GM10266 (cell line): ENCODE measurements around the gene SKIC8.

ENCODE experiments used
- DNase-seq: peaks from one replicate; pipeline ENCODE4 v3.0.0; 2012; ENCODE audit errors: extremely low spot score
- TF ChIP-seq, protein P1 (sequence below): IDR thresholded peaks from 2 replicates; pipeline ENCODE4 v1.5.1; 2012; ENCODE audit warnings: mild to moderate bottlenecking, low read depth; ENCODE audit not compliant: control insufficient read depth, insufficient read depth; ENCODE audit errors: missing control alignments

Gene SKIC8

DNA sequence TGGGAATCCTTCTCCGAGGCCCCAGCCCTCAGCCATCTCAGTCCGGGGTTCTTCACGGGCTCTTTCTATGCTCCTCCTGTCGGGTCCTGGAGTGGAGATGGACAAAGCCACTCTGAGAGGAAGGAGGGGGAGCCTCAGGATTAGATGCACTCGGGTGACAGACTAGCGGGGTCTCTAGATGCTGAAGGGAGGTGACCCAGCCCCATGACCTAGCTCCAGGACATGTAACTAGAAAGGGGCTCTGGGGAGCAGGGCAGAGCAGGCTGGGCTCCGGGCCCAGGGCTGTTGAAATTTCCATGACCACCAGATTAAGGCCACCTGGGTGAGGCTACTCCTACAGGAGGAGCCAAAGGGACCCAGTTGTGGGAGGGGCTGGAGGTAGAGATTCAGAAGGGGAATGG, 14.8 kb upstream of the SKIC8 start:
- DNase-seq = no peak
- TF ChIP-seq, protein P1, sequence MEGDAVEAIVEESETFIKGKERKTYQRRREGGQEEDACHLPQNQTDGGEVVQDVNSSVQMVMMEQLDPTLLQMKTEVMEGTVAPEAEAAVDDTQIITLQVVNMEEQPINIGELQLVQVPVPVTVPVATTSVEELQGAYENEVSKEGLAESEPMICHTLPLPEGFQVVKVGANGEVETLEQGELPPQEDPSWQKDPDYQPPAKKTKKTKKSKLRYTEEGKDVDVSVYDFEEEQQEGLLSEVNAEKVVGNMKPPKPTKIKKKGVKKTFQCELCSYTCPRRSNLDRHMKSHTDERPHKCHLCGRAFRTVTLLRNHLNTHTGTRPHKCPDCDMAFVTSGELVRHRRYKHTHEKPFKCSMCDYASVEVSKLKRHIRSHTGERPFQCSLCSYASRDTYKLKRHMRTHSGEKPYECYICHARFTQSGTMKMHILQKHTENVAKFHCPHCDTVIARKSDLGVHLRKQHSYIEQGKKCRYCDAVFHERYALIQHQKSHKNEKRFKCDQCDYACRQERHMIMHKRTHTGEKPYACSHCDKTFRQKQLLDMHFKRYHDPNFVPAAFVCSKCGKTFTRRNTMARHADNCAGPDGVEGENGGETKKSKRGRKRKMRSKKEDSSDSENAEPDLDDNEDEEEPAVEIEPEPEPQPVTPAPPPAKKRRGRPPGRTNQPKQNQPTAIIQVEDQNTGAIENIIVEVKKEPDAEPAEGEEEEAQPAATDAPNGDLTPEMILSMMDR = no peak

DNA sequence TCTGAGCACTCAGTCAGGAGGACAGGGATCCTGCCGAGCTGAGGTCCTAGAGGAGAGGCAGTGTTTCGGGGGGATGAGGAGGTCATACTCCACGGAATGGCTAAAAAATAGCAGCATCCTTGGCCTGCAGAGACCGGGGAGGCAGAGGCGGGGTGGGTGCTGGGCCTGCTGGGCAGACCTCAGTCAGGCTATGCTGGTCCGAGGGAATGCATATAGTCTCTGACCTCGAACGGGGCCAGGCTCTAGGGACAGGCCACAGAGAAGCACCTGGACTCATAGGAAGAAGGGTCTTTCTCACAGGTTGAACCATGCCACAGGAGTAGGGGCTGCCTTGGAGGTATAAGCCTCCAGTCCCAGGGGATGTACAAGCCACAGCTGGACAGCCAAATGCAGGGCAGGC, 14.0 kb upstream of the SKIC8 start:
- TF ChIP-seq, protein P1 = no peak
- no peak for DNase-seq

DNA sequence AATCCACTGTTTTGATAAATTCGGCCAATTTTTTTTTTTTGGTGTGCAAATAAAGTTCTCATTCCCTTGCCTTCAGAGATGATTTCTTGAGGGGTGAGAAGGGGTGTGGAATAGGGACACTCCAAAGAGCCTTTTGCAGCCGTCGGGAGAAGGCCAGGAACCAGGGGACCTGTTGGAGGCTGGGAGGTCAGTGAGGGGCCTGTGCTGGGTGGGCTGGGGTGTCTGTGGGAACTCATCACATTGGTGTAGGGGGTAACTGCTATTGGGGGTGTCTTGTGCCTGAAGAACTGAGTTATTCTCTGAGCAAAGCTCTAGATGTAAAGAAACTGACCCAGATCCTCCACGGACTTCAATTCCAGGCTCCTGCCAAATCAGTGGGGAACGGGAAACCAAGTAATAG, 13.5 kb upstream of the SKIC8 start:
- TF ChIP-seq, protein P1 = no peak
- DNase-seq = no peak

DNA sequence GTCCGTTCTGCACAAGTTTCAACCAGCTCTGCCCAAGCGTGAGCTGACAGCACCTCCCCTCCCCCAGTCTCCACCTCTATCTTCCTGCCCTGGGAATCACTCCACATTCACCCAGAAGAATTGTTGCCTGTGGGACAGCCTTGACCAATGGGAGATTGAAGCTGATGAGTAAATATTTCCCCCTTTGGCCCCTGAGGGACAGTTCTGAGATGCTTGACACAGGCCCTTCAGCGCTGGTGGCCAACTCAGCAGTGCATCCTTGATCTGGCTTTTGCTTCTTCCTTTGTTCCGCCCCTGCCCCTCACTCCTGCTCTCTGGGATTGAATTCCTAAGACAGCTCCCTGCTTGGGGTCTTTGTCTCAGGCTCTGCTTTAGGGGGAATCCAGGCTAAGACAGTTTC, 13.1 kb upstream of the SKIC8 start:
- TF ChIP-seq, protein P1 = no peak
- no peak for DNase-seq

DNA sequence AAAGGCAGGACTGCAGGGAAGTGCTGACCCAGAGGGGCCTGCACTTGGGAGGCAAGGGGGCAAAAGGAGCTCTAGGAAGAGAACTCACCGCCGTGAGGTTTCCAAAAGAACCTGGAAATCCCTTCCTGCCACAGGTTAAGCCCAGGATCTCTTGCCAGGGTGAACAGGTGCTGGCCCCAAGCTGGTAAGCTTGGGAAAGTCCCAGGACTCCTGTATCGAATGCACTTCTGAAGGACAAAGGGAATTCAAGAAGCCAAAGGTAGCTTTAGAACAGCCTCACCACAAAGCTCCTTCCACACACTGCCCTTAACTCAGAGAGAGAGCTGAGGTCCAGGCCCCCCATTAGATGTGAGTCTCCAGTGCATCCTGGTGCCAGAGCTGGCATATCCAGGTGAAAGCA, 11.9 kb upstream of the SKIC8 start:
- DNase-seq = no peak
- TF ChIP-seq, protein P1 = no peak

DNA sequence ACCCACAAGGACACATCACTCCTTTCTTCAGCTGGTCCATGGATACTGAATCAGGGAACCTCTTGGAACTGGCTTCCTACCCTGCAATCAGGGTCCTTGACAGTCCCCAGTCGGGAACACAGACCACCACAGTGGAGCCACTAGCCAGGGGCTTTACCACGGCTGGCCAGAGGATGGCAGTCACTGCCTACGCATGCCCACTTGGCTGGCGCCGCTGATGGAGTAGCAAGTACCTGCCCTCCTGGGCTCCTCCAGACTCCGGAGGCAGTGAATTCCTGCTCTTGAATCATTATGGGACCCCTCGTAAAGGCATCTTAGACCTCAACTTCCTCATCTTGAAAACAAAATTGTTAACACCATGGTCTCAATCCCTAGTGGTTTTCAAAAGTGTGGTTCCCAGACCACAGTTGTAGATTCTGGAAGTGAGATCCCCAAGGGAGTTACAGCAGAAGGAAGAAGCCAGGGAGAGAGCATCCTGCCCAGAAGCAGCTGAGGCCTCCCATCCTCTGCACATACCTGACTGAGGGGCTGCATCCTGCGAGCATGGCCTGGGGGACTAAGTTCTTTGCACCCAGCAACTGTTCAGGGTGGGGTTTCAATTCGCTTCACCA, 9.1 kb upstream of the SKIC8 start:
- TF ChIP-seq, protein P1 = peak; percentile 88

DNA sequence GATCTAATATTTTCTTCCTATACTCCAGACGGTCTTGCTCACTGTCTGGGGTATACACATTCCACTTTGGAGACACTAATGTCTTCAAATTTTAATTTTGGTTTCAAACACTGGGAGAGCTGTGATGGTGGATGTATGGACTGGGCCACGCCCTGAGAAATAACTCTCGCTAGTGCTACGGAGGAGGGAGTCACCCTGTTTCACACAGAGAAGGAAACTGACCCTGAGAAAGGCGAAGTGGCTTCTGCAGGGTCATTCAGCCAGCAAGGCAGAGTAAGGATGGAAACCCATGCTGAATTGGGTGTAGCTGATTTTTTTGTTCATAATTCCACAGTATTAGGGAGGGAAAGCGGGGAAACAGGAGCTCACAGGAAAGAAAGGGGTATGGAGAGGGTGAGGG, 8.6 kb upstream of the SKIC8 start:
- no peak for DNase-seq
- TF ChIP-seq, protein P1 = no peak

More for the DNA sequence above, 9.1 kb upstream of the SKIC8 start:
- peak; percentile 65 for DNase-seq
